Esophagus (tissue), 2 donors: ENCODE measurements around the gene PVALB. TPM values are rescaled to one million over a fixed set of nuclear protein-coding genes. Genes with fewer than 3 reads are reported as not detected.

ENCODE experiments used
- H3K27ac ChIP-seq, 2 donors: one replicate each; pipeline ENCODE4 v1.5.1; 2013; ENCODE audit warnings: low read depth in 2 of 2, mild to moderate bottlenecking in 2 of 2, inconsistent platforms in 1 of 2, low read length in 1 of 2, moderate library complexity in 1 of 2
- H3K27me3 ChIP-seq, 2 donors: one replicate each; pipeline ENCODE4 v1.6.1; 2013; ENCODE audit warnings: low read length in 2 of 2, control low read depth in 1 of 2, mild to moderate bottlenecking in 1 of 2; ENCODE audit not compliant: insufficient read depth in 2 of 2, control insufficient read depth in 1 of 2
- H3K36me3 ChIP-seq, 2 donors: one replicate each; pipeline ENCODE4 v1.6.1; 2013; ENCODE audit warnings: low read length in 1 of 2; ENCODE audit not compliant: control insufficient read depth in 2 of 2, insufficient read depth in 2 of 2
- H3K4me1 ChIP-seq, 2 donors: one replicate each; pipeline ENCODE4 v1.6.1; 2013; ENCODE audit warnings: low read length in 1 of 2; ENCODE audit not compliant: control insufficient read depth in 2 of 2, insufficient read depth in 2 of 2
- H3K4me3 ChIP-seq, 2 donors: one replicate each; pipeline ENCODE4 v1.5.1; 2013; ENCODE audit warnings: low read length in 2 of 2, mild to moderate bottlenecking in 2 of 2, low read depth in 1 of 2, moderate library complexity in 1 of 2
- H3K9me3 ChIP-seq, 2 donors: one replicate each; pipeline ENCODE4 v1.6.1; 2013; ENCODE audit warnings: mild to moderate bottlenecking in 2 of 2, low read depth in 1 of 2, low read length in 1 of 2, moderate library complexity in 1 of 2; ENCODE audit not compliant: control insufficient read depth in 2 of 2, insufficient read depth in 1 of 2
- WGBS, 2 donors: extraction: QIAGEN DNeasy Blood & Tissue Kit; methylation state at CpG; one replicate each; pipeline ENCODE4 v1.1.7; 2013; 5-methylcytosine and 5-hydroxymethylcytosine counted together
- polyA plus RNA-seq, 2 donors: library from polyadenylated mRNA; stranded (reverse); fragments of 200-250 nt; gene quantifications; one replicate each; pipeline ENCODE4 v1.2.3, GENCODE V29; 2013
- donor health status: healthy with polysubstance abuse.
- donor health status: Bipolar disorder and iron deficiency.

Gene PVALB
- polyA plus RNA-seq, 2 donors: not detected

DNA sequence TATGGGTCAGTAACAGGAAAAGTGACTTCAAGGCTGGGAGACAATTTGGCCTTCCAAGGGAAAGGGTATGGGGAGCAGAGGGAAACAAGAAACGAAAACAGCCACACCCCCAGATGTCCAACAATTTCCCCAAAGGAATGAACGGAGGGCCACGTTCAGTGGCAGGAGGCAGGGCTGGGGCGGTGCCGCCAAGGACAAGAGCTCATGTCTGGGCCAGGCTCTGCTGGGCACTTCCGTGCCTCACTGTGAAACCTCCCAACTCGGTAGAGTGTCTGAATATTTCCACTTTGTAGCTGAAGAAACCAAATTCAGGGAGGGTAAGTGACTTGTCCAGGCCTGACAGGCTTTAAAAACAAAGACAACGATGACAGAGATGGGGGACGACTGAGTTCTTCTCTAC is 52.8 kb downstream of the PVALB start:
- WGBS, 2 donors: 52 to 67% methylated on average over 9 of the region's 9 CpGs
- H3K36me3 ChIP-seq: peaks cover 0 to 6% of the 10 kb centered on the region in 2 donors
- H3K27ac ChIP-seq: no peak overlapping the region

DNA sequence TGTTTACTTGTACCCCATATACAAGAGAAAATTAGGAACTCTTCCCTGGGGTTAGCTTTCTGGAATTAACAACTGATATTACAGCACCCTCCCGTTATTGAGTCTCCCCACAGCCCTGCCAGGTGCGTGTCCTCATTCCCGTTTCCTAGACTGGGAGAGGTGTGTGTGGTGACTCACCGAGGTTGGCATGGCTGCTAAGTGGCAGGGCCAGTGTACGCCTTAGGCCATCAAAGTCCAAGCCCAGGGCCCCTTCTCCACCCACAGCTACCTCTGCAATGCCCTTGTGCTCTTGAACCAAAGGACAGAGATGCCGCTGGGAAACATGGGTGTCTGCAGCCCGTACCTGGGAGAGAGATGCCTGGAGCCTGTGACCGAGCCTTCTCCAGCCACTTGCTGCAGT is 53.3 kb downstream of the PVALB start:
- Histone ChIP-seq H3K27ac (peak overlapping the region in 1 of 2 donors; percentile 27), H3K4me3 (no peak overlapping the region), H3K9me3 (no peaks in the 10 kb centered on the region), H3K27me3 (no peaks in the 10 kb centered on the region), H3K4me1 (peaks cover 0 to 8% of the 10 kb centered on the region in 2 donors), H3K36me3 (peaks cover 0 to 6% of the 10 kb centered on the region in 2 donors)
- 51 to 74% methylated on average over 8 of the region's 8 CpGs for WGBS, 2 donors

More for the DNA sequence above, 52.8 kb downstream of the PVALB start:
- no peaks in the 10 kb centered on the region for H3K27me3 ChIP-seq
- H3K4me1 ChIP-seq: peaks cover 0 to 8% of the 10 kb centered on the region in 2 donors
- no peak overlapping the region for H3K4me3 ChIP-seq
- no peaks in the 10 kb centered on the region for H3K9me3 ChIP-seq

DNA sequence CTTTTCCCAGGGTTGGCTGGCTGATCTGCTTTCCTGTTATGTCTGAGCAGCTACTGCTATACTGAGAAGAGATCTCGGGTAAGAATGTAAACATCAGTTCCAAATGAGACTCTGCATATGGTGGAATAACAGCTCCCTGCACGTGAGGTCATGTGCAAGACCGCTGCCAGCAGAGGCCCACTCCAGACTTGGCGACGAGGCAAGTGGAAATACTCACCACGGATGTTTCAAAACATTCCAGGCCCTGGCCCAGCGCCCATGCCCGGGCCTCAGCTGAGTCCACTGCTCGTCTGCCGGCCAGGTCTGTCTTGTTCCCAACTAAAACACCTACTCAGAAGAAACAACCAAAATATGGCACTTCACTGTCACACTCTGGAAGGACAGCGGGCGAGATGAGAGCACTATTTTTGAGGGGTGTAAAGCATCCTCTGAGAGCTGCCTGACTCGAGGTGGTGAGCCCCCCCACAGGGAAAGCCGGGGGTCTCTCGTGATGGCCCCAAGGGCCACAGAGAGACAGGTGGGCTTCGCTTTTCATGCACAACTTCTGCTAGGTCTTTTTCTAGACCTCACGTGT is 54.1 kb downstream of the PVALB start:
- no peak overlapping the region for H3K27ac ChIP-seq
- H3K9me3 ChIP-seq: no peaks in the 10 kb centered on the region
- H3K4me1 ChIP-seq: peaks cover 0 to 8% of the 10 kb centered on the region in 2 donors
- 61 to 64% methylated on average over 17 of the region's 17 CpGs for WGBS, 2 donors
- H3K36me3 ChIP-seq: peaks cover 0 to 6% of the 10 kb centered on the region in 2 donors
- H3K27me3 ChIP-seq: no peaks in the 10 kb centered on the region
- H3K4me3 ChIP-seq: no peak overlapping the region

DNA sequence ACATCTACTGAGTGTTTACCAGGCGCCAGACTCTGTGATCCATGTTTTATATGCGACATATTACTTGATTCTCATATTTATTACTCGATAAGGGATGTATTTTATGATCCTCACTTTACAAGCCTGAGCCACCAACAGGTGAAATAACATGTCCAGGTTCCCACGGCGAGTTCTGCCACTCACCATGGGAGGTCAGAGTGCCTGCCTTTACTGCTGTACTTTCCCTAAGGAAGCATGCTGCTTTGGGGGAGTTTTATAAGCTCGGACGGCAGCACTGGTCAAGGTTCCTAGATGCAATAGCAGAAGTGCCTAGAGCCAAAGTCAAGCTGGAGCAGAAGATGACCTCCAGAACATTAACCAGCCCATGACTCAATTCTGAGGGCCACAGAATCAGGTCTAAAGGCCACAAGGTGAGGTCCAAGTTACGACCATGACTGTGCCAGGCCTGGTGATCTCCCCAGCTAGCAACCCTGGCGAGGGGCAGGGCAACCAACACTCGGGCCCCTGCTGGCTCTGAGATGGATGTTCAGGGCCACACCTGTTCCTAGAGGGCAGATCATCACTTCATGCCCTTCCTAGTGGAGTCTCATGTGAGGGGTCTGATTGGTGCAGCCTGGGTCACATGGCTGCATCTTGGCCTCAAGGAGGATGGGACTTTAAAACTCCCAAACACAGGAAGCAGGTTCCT is 55.1 kb downstream of the PVALB start:
- H3K27me3 ChIP-seq: no peaks in the 10 kb centered on the region
- WGBS, 2 donors: 84 to 89% methylated on average over 10 of the region's 10 CpGs
- H3K9me3 ChIP-seq: no peaks in the 10 kb centered on the region
- H3K27ac ChIP-seq: no peak overlapping the region
- peaks cover 0 to 8% of the 10 kb centered on the region in 2 donors for H3K4me1 ChIP-seq
- no peak overlapping the region for H3K4me3 ChIP-seq
- peaks cover 0 to 6% of the 10 kb centered on the region in 2 donors for H3K36me3 ChIP-seq

DNA sequence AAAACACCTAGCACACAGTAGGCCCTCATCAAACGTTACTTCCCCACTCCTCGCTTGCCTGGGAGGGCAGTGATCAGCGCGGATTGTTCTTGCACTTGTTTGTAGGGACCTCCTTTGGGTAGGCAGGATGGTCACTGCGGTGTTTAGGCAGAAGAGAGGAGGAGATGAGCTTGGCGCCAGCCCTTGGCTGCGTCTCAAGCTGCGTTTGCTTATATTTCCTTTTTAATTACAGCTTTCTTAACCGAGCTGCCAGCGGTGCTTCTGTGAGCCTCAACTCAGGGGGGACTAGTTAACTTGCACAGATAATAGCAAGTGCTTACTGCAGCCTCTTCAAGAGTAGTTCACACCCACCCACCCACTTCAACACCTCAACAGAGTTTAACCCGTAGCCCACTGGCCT is 56.0 kb downstream of the PVALB start:
- H3K27ac ChIP-seq: no peak overlapping the region
- H3K27me3 ChIP-seq: no peaks in the 10 kb centered on the region
- no peak overlapping the region for H3K4me3 ChIP-seq
- WGBS, 2 donors: 61 to 69% methylated on average over 11 of the region's 11 CpGs
- H3K9me3 ChIP-seq: no peaks in the 10 kb centered on the region
- peaks cover 0 to 8% of the 10 kb centered on the region in 2 donors for H3K4me1 ChIP-seq
- H3K36me3 ChIP-seq: peaks cover 0 to 6% of the 10 kb centered on the region in 2 donors

DNA sequence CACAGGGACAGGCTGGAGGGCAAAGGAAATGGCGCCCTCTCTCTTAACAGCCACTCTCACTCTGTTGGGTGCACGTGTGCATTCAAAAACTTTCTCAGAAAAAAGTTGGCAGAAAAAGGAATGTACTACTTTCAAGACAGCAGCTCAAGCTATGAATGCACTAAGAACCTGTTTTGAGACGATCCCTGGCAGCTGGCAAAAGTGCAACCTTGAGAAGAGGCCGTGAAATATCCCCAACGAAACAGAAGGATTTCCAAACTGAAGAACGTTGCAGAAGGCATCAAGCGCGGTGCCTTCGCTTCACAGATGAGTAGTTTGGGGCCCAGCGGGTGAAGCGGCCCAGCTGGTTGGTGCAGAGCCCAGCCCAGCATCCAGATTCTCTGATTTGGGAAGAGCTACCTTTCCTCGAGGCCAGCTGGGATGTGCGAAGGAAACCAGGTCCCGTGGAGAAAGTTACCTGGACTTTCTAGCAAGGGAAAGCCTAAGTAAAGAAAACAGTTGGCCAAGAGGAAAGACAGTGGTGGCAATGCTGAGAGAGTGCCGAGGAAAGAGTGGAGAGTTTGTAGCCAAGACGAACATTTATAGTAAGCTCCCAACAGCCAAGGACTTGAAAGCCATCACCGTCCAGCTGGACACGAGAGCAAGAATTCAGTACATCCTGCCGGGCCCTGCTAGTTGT is 57.2 kb downstream of the PVALB start:
- peaks cover 0 to 8% of the 10 kb centered on the region in 2 donors for H3K4me1 ChIP-seq
- WGBS, 2 donors: 77% methylated on average over 19 of the region's 19 CpGs
- no peak overlapping the region for H3K4me3 ChIP-seq
- no peaks in the 10 kb centered on the region for H3K36me3 ChIP-seq
- H3K27ac ChIP-seq: no peak overlapping the region
- no peaks in the 10 kb centered on the region for H3K9me3 ChIP-seq
- H3K27me3 ChIP-seq: no peaks in the 10 kb centered on the region

DNA sequence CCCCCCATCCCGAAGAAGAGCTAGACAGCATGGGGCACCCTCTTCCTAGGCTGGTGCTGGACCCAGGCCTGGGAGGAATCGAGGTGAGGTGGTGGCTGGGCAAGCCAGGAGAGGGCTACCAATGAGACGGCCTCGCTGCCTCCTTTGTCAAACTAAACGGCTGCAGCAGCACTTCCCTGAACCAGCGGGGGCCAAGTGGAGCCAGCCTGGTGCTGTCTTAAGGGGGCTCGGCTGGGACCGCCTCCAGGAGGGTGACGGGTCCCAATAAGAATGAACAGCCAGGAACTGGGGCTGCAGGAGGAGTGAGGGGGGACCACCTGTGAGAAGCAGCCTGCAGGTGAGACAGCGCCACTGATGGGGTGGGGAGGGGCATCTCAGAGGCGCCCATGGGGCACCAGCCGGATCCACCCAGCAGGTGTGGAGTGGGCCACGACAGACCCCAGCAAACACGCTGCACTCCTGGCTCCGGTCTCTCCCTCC is 58.0 kb downstream of the PVALB start:
- Histone ChIP-seq H3K36me3 (no peaks in the 10 kb centered on the region), H3K9me3 (no peaks in the 10 kb centered on the region), H3K4me1 (peaks cover 0 to 5% of the 10 kb centered on the region in 2 donors), H3K27me3 (no peaks in the 10 kb centered on the region), H3K4me3 (no peak overlapping the region), H3K27ac (no peak overlapping the region)
- 85 to 87% methylated on average over 15 of the region's 15 CpGs for WGBS, 2 donors

DNA sequence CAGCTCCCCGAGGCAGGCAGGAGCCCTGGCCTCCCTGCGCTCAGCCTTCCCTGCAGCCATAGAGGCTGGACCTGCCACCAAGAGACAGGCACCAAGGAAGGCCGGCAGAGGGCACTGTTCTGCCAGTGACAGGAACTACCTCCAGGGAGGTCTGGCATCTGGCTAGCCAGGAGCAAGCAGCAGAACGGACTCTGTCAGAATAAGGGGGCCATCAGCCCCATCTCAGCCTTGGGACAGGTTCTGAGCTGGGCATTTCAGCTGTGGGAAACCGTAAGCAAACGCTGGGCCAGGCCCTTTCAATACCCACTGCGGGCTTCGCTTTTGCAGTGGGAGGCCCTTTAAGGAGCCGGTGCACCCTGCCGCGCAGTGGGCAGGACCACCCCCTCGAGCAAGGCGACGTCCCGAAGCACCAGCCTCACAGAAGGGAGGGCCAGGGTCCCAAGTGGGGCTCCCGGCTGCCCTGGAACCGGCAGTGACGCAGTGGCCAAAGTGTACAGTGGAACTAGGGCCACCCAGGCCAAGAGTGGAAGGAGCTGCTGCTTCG is 59.1 kb downstream of the PVALB start:
- no peak overlapping the region for H3K4me3 ChIP-seq
- WGBS, 2 donors: 62 to 64% methylated on average over 19 of the region's 19 CpGs
- no peaks in the 10 kb centered on the region for H3K9me3 ChIP-seq
- no peaks in the 10 kb centered on the region for H3K27me3 ChIP-seq
- no peak overlapping the region for H3K27ac ChIP-seq
- peaks cover 0 to 2% of the 10 kb centered on the region in 2 donors for H3K4me1 ChIP-seq
- no peaks in the 10 kb centered on the region for H3K36me3 ChIP-seq

DNA sequence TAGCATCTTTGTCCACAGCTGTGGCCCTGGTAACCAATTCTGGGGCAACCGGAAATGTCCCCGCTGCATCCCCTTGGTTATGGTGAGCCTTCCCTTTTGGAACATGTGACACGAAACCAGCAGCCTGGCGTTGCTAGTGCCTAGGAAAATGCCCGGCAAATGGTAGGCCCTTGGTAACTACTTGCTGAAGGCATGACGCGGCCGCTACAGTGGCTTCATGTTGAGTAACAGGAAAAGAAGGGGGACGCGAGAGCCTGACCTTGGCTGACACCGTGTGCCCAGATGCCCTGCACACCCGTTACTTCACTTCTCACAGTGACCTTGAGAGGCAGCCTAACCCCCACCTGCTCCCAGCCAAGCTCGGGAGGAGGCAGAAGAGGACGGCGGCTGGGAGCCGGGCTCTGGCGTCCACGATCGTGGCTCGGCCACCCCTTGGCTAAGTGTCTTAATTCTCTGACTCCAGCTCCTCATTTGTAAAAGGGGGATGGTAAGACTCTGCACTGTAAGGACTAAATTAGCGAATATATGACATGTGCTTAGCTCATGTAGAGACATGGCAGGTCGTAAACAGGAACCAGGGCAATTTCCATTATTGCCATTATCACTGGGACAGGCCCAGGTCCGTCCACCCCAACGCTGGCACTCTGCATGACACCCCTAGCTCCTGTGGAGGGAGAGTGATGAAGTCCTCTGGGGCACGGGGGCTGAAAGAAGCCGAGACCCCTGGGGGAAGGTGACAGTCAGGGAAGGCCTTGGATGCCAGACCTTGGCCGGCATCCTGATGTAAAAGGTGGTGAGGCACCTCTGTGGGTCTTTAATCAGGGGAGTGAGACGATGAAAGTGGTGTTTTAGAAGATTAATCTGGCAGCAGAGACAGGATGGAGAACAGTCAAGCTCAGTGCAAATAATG is 59.8 kb downstream of the PVALB start:
- H3K4me1 ChIP-seq: peaks cover 0 to 2% of the 10 kb centered on the region in 2 donors
- no peak overlapping the region for H3K4me3 ChIP-seq
- no peaks in the 10 kb centered on the region for H3K9me3 ChIP-seq
- no peaks in the 10 kb centered on the region for H3K36me3 ChIP-seq
- no peaks in the 10 kb centered on the region for H3K27me3 ChIP-seq
- H3K27ac ChIP-seq: no peak overlapping the region
- 57 to 62% methylated on average over 28 of the region's 28 CpGs for WGBS, 2 donors
